GM20431 (cell line): Measurements from ENCODE around the gene CFAP69.

Source experiments
- in situ Hi-C: fragments of 300-500 bp; cut with MseI, MboI; formaldehyde crosslinking; loops from one replicate; pipeline ENCODE4 v1.15.0; 2020; ENCODE audit warnings: low sequenced_read_pairs; ENCODE audit not compliant: unreplicated experiment

CFAP69 gene

DNA sequence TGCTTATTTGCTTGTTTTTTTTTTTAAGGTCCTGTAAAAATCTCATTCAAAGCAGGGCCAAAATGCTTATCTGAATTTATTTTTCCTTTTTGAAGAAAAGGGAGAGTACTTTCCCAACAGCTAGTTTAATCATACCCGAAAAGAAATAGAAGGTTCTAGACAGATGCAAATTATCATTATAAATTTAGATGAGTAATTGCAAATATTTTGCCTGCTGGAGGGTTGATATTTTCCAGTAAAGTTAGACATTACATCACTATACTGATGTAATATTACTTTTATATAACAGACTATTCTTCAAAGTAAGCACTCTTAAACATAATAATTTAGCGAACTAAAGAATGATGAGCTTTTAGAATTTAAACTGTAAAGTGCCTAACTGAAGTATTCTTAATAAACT, 14.1 kb upstream of the CFAP69 start:
- in situ Hi-C loops, result no loop called here

GRCh38 chr7:90231304-90231703, 13.7 kb upstream of the CFAP69 start:
- in situ Hi-C loops, result no loop called here

DNA sequence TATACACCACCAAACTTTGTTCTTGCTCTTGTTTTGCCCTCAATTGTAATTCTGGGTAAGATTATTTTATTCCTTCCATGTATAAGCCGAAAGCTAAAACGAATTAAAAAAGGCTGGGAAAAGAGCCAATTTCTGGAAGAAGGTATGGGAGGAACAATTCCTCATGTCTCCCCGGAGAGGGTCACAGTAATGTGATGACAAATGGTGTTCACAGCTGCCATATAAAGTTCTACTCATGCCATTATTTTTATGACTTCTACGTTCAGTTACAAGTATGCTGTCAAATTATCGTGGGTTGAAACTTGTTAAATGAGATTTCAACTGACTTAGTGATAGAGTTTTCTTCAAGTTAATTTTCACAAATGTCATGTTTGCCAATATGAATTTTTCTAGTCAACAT, 12.5 kb upstream of the CFAP69 start:
- in situ Hi-C loops, result no loop called here

GRCh38 chr7:90233569-90233968, 11.4 kb upstream of the CFAP69 start:
- in situ Hi-C loops, result no loop called here

DNA sequence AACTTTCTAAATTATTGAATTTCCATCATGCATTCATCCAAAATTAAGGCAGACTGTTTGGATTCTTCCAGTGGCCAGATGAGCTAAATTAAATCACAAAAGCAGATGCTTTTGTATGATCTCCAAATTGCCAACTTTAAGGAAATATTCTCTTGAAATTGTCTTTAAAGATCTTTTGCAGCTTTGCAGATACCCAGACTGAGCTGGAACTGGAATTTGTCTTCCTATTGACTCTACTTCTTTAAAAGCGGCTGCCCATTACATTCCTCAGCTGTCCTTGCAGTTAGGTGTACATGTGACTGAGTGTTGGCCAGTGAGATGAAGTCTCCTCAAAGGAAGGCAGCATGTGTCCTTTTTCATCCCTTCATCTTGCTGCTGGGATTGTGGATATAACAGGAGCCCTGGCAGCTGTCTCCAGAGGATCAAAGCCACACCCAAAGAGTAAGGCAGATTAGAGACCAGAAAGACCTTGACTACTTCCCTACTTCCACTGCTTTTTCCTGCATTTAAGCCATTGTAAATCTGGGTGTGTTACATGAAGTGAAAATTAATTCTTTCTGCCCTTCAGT, 8.2 kb upstream of the CFAP69 start:
- in situ Hi-C loops, result no loop called here

DNA sequence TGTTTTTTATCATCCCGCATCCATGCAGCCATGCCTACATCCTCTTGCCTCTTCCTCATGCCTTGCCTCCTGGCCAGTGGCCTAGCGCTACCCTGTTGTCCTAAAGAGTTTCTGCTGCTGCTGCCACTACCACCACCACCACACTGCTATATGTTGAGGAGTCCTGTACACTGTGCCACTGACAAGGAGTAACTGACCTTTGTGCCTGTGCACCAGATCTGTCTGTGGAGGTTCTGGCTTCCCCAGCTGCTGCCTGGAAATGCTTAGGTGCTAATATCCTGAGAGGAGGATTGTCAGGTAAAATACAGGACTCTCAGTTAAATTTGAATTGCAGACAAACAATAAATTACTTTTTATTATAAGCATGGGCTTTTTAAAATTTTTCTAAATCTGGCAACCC, 7.0 kb upstream of the CFAP69 start:
- in situ Hi-C loops, result no loop called here

- in situ Hi-C loops, result no loop called here
These were observed 6.4 kb upstream of the CFAP69 start for GRCh38 chr7:90238583-90238982.

- in situ Hi-C loops, result no loop called here
These were observed 5.9 kb upstream of the CFAP69 start for GRCh38 chr7:90239050-90239449.

GRCh38 chr7:90239625-90240228, 5.2 kb upstream of the CFAP69 start:
- in situ Hi-C loops, result no loop called here

GRCh38 chr7:90242369-90243168, 2.4 kb upstream of the CFAP69 start:
- in situ Hi-C loops, result no loop called here

GRCh38 chr7:90243556-90243955, 1.4 kb upstream of the CFAP69 start:
- in situ Hi-C loops, result no loop called here

GRCh38 chr7:90244565-90244908, 437 bp upstream of the CFAP69 start:
- in situ Hi-C loops, result no loop called here

DNA sequence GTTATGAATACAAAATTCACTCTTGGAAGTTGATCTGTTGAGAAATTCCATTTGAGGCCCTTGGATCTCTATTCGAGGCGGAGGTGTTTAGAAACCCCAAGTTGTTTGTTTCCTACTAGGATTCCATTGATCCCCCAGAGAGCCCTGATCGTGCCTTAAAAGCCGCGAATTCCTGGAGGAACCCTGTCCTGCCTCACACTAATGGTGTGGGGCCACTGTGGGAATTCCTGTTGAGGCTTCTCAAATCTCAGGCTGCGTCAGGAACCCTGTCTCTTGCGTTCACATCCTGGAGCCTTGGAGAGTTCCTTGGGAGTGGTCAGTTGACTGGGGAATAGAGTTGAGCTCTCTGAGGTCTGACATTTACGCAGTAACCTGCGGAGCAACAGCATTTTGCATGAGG, 1.2 kb downstream of the CFAP69 start:
- in situ Hi-C loops, result no loop called here

- in situ Hi-C loops, result no loop called here
These were observed 3.7 kb downstream of the CFAP69 start for GRCh38 chr7:90248706-90249105.

DNA sequence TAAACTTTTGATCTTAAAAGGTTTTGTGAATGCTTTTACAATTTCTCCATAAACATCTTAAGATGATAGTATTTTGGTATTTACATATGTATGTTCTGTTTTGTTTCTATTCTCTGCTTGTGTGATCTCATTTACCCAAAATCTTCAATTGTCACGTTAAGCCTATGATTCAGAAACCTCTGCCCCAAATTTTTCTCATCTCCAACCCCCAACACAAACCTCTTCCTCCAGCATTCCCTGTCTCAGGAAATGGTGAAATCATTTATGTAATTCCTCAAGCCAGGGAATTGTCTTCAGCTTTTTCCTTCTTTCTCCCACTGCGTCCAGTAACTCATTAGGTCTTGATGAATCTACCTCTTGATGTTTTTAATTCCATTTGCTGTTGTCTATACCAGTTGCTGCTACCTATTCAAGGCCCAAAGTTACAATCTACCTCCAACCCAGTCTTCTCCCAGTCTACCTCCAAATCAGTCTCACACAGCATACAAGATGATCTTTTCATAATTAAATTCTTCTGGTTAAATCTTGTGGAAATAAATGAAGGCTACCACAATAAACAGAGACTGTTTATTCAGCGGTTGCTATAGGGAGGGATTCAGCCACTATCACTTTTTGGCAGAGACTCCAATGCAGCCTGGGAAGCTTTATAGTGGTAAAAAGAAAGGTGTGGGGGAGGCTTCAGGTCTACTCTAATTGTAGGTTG, 5.8 kb downstream of the CFAP69 start:
- in situ Hi-C loops, result loop anchor here (25.0 kb wide), 1 partner anchor 162 kb away; the partner anchor contains the start of gene CLDN12

DNA sequence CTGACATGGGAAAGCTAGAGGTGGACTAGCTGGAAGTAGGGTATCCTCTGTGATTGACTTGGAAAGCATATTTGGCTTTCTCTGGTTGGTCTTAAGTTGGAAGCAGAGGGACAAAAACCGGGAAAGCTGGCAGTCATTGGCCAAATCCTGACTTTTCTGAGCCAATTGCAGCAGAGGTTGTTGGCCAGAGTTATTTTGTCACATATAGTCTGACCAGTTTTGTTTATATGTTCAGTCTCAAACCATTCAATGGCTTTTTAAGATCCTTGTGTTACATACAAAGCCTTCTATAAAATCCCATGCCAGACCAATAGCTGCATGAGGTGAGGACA, 6.3 kb downstream of the CFAP69 start:
- in situ Hi-C loops, result loop anchor here (25.0 kb wide), 1 partner anchor 161 kb away; the partner anchor contains the start of gene CLDN12

GRCh38 chr7:90256011-90256410, 11.0 kb downstream of the CFAP69 start:
- in situ Hi-C loops, result loop anchor here (25.0 kb wide), 1 partner anchor 156 kb away; the partner anchor contains the start of gene CLDN12

- in situ Hi-C loops, result loop anchor here (25.0 kb wide), 1 partner anchor 156 kb away; the partner anchor contains the start of gene CLDN12
These were observed 11.8 kb downstream of the CFAP69 start for GRCh38 chr7:90256778-90257177.

- in situ Hi-C loops, result loop anchor here (10.0 to 25.0 kb wide), 2 partner anchors 107 to 151 kb away; partner anchors contain the start of genes CLDN12 and STEAP1
These were observed 16.5 kb downstream of the CFAP69 start for GRCh38 chr7:90261441-90261840.

DNA sequence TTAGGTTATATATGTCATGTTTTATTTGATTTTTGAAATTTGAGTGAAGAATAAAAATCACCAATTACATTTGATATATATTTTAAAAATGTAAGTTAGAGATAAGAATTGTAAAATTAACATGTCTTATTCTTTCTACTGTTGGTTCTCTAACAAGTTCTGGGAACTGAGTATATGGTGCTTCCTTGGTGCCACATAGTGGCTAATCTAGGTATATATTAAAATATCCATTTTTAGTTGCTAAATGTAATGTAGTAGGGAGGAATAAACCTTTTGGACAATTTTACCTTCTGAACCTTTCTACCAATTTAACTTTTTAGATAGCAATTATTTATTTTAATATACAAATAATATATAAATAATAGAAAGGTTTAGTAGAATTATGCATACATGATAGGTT, 17.5 kb downstream of the CFAP69 start:
- in situ Hi-C loops, result loop anchor here (10.0 to 25.0 kb wide), 2 partner anchors 108 to 150 kb away; partner anchors contain the start of genes CLDN12 and STEAP1
